ELR (cell line): ENCODE measurements around the gene LETM1.
A peak's percentile ranks its signal among the peaks of the same experiment; 100 is the strongest.

Experiments
- DNase-seq: peaks from one replicate; pipeline ENCODE4 v3.0.0-alpha.2; 2015; ENCODE audit warnings: low read depth

LETM1 gene

DNA sequence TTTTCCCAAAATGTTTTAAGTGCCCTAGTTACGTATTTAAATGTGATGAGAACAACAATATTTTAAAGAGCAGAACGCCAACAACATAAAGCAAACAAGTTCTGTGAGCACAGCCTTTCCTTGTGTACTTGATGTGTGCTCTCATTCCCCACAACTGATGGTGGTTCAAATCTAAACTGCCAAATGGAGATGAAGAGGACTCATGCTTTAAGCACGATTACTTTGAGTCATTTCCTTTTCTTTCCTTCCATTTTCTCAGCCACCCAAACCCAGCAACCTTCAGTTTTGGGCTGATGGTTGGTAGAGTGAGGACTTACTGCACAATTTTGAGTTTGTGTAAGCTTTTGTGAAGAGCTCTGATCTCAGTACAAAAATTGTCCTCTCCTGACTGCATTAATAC is 16.9 kb upstream of the LETM1 start:
- DNase-seq, result peak; percentile 91

DNA sequence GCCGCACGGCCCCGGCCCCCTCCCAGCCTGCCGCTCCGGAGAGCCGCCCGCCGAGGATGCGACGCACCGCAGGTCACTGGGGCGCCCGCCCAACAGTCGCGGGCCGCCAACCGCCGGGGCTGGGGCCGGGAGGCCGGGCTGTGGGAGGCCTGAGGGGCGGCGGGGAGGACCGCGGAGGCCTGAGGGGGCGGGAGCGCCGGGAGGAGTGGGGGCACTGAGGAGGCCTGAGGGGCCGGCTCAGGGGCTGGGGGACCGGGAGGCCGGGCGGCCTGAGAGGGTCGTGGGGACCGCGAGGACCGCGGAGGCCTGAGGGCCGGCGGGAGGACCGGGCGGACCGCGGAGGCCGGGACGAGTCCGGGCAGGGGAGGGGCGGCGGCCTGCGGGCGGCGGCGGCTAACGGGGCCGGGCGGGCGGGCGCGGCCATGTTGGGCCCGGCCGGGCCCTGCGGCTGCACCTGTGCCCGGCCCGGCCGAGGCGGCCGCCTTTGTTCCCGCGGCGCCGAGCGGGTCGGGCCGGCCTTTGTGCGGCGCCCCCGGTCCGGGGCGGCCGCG is 15.6 kb upstream of the LETM1 start:
- peak; percentile 42 for DNase-seq

DNA sequence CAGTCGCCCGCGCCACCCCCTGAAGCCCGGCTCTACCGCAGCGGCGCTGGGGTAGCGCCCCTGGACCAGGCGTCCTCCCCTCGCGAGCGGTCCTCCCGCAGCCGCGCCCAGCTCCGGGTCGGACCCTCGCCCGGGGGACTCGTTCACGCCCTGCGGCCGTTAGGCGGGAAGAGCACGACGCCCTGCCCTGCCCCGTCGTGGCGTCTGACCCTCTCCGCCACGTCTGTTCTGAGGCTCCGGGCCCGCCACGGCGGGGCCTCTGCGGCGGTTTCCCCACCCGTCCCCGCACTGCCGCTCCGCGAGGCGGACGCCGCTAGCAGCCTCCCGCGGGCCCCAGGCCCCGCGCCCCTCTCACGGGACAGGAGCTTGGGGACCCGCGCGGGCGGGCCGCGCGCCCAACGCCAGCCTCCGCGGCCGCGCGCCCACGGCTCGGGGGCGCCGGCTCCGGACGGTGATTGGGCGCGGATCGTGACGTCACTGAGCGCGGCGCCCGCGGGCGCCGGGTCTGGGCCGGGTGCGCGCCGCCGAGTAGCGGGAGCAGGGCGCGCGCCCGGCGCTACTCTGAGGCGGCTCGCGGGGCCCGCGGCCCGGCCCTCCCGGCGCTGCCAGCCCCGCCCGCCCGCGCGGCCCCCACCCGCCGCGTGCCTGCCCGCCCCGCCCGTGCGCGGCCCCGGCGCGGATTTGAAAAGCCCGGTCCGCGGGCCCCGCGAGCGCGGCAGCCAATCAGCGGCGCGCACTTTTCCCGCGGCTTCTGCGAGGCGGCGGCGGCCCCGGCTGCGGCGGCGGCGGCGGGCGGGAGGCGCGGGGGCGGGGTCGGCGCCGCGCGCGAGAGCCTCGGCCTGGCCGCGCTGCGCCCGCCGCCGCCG is 14.9 kb upstream of the LETM1 start, which contains the start of gene NSD2:
Gene NSD2 (plus strand): TSS at position 816 of the 866 bp plus-strand sequence. CDS start 29,262 bp downstream, outside the sequence.
- DNase-seq, result peak; percentile 89

DNA sequence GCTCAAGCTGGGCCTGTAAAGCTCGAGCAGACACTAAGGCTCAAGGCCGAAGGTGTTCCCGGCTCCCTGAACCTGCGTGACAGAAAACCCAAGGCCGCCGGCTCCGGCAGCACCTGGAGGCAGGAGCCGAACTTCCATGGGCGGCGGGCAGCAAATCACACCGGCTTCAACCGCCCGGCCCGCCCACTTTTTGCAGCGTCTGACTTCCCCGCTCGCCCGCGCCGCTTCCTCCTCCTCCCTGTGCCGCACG is 14.3 kb upstream of the LETM1 start:
- peak; percentile 87 for DNase-seq

DNA sequence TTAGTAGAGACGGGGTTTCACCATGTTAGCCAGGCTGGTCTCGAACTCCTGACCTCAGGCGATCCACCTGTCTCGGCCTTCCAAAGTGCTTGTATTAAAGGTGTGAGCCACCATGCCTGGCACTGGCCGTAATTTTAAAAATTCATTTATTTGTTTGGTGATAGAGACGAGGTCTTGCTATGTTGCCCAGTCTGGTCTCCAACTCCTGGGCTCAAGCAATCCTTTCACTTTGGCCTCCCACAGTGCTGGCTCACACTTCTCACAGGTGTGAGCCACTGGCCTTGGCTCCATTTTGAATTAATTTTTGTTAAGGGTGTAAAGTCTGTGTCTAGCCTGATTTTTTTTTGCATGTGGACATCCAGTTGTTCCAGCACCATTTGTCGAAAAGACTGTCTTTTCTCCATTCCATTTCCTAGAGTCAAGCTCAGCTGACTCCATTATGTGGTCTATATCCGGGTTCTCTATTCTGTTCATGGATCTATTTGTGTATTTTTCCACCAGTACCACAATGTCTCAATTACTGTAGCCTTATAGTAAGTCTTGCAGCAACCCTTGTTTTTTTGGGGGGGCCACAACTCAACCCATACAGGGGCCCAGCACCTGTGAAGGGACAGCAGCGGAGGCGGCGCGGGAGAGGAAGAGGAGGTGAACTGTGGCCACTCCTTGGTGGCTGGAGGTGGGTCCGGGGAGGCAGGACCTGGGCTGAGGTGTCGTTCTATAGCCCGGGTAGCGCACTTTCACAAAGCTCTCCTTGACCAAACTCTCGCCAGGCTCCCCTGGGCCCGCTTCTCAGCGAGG is 13.8 kb upstream of the LETM1 start:
- DNase-seq, result no peak

DNA sequence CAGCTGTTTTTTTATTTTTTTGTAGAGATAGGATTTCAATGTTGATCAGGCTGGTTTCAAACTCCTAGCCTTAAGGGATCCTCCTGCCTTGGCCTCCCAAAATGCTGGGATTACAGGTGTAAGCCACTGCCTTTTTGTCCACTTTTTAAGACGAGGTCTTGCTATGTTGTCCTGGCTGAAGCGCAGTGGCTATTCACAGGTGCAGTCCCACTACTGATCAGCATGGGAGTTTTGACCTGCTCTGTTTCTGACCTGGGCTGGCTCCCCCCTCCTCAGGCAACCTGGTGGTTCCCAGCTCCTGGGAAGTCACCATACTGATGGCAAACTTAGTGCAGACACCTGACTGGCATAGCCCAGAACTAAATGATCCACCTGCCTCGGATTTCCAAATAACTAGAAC is 13.0 kb upstream of the LETM1 start:
- DNase-seq, result no peak

DNA sequence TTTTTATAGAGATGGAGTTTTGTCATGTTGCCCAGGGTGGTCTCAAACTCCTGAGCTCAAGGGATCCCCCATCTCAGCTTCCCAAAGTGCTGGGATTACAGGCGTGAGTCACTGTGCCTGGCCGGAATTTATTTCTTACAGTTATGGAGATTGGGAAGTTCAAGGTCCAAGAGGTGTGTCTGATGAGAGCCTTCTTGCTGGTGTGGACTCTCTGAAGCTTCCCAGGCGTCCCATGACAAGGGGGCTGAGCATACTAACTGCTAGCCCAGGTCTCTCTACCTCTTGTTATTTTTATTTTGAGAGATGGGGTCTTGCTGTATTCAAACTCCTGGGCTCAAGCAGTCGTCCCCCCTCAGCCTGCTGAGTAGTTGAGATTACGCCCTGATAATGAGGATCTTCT is 12.3 kb upstream of the LETM1 start:
- DNase-seq, result no peak

DNA sequence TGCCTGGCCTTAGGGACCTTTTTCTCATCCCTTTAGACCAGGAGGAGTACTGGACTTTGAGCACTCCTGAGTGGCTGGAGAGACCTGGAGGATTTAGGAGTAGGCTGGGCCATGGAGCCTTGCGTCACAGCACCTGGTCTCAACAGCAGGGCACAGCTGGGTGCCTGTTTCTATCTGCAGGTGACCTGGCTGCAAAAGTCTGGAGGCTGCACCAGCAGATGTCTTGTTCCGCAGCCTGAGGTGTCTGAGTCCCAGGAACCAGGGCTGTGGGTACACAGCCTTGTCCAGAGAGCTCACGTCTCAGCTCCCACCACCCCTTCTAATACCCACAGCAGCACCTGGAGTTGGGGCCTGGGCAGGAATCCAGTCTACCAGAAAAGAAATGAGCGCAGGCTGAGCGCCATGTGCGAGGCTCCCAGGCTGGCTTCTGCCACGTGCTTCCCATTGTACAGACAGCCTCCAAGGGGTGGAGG is 10.3 kb upstream of the LETM1 start:
- no peak for DNase-seq

DNA sequence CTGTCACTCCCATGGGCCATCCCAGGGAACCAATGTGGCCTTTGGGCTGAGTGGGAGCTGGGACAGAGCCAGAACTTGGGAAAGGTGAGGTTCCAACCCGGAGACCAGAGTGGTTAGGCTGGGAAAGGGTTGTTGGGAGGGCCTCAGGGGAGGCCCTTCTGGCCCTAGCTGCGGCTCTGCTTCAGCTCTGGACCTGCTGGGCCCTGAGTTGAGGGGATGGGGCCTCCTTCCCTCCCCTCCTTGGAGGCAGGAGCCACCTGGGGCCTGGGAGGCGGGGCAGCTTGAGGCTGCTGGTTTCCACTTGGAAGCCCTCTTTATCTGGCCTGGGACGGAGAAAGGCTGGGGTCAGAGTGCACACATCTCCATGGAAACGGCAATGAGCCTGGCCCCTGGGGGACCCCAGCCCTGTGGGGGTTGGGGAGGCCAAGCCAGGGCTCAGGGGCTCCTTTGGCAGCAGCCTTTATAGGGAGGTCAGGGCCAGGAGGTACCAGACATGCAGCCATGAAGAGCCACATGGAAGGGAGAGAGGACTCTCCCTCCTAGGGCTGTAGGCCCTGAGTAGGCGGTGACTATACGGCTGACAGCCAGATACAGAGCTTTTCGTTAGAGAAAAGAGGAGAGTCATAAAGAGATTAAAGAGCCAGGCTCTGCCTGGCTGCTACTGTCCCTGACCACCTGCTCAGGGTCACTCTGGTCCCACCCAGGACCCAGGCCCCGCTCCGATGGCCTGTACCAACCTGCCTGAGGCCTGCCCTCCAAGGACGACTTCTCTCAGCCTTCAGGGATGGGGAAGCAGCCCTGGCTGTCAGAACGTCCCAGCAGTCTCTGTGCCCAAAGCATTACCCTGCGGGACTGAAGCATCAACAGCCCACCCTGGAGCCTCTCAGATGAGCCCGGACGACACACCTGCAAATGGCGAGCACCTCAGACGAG is 8.4 kb upstream of the LETM1 start:
- DNase-seq, result no peak

DNA sequence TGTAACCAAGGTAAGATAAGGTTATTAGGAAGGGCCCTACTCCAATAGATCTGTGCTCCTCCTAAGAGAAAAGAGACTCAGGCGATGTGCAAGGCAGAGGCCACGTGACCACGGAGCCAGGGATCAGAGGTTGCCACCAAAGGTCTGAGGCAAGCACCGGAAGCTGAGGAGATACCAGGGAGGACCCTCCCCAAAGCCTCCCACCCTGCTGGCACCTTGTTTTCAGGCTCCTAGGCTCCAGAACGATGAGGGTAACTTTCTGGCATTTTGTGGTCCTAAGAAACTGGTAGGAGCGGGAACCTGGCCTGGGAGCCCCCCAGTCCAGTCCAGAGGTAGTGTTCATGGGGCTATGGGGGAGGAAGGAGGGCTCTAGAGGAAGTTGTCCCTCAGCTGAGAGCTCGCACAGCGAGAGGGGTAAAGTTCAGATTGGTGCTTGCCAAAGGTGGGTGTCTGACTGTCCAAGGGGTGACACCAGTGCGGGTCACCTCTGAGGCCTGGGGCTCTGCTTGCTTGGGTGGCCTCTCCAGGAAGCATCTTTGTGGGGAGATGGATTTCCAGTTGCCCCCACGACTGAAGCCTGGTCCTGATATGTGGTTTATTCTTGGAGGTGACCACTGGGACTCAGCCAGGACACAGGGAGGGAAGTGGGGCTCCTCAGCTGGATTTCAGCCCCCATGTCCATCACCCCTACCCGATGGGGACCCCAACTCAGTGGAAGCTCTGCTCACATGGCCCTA is 7.5 kb upstream of the LETM1 start:
- no peak for DNase-seq

DNA sequence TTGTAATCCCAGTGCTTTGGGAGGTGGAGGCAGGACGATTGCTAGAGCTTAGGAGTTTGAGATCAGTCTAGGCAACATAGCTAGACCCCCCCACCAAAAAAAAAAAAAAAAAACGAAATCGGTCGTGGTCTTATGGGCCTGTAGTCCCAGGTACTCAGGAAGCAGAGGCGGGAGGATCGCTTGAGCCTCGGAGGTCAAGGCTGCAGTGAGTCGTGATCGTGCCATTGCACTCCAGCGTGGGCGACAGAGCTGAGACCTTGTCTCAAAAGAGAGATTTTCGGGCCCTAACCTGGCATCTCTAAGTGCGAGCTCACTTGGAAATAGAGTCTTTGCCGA is 7.0 kb upstream of the LETM1 start:
- DNase-seq, result no peak

DNA sequence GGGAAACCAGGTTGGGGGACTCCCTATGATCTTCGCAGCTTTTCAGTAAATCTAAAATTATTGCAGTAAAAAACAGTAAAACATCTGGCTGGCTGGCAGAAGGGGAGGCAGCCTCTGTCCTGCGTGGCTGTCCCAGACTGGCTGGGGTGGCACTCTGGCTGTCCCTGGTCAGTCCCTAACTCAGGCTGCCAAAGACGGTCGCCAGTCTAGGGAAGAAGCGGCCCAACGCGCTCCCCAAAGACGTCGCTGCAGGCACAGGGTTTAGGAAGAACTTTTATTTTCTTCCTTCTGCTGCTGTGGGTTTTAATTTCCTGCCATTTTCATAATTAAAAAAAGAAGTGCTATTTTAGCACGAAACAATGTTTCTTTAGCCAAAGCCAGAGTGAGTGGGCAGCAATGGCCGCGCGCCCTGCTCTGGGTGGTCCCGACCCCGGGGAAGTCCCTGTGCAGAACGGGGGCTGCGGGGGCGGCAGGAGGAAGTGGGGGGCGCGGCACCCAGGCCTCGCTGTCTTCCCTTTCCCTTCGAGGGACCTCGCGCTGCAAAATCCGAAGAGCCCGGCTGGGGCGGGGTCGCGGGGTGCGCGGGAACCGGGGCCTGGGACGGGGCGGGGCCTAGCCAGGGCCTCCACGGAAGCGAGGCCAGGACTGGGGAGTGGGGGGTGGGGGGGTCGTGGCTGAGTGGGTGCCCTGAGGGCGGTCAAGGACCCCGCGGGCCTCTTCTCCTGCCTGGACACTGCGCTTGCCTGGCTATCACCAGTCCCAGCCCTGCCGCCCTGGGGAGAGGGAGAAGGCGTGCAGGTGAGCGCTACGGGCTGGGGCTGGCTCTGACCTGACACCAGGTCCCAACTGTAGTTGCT is 6.3 kb upstream of the LETM1 start:
- no peak for DNase-seq

DNA sequence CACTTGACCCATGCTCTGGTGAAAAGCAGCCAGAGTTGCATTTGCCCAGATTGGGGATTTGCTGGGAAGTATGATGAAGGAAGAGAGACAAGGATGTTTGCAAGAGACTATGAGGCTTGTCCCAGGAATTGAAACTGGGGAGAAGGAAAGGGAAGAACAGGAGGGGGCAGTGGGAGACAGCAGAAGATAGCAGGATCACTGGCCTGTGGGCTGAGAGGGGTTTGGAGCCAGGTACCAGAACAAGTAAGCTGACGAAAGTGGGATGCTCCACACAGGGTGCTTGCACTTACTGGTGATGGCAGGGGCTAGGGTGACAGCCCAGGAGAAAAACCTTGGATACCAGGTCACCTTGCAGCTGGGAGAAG is 3.4 kb upstream of the LETM1 start:
- DNase-seq, result no peak

DNA sequence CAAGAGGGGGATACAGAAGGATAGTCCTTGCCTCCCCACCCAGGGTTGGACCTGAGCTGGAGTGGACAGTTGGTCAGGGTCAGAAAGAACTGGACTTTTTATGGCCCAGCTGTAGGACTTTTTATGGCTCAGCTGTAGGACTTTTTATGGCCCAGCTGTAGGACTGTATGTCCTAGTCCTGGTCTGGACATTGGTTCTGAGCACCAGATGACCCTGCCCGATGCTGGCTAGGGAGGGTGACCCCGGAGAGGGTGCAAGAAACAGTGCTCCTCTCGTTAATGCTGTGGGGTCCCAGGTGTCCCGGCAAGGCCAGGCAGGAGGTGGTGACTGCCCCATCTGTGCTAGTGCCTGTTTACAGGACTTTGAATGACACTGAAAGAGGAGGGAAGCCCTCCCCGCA is 2.0 kb upstream of the LETM1 start:
- DNase-seq, result no peak

DNA sequence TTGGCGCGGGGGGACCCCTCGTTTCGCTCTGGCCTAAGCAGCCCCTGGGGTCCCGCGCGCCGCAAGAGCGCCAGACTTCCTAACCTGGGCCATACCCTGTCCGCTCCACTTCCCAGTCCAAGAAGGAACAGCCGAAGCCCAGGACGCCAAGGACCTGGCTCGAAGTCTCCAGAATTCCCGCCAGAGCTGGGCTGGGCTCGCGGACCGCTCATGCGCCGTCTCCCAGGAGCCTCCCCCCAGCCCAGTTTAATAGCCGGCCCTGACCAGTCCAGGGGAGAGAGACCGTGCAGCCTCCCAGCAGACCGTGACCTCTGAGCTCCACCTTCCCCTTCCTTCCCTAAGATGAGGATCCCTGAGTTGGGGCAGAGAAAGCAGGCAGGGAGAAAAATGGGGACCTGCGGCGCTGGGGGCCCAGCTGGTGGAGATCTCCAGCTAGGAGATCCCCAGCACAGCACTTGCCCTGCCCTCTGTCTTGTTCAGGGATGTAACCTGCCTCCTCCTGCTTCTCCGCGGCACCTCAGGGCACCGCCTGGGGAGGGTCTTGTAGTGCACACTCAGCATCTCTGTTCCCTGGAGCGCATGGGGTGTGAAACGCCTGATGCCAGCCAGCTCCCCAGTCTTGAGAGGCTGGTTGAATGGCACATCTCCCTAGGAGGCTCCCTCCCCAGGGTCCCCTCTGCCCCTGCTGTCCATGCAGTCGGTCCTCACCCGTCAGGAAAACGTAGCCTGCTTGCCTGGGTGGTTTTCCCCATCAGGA is 1.2 kb upstream of the LETM1 start:
- DNase-seq, result peak; percentile 41

DNA sequence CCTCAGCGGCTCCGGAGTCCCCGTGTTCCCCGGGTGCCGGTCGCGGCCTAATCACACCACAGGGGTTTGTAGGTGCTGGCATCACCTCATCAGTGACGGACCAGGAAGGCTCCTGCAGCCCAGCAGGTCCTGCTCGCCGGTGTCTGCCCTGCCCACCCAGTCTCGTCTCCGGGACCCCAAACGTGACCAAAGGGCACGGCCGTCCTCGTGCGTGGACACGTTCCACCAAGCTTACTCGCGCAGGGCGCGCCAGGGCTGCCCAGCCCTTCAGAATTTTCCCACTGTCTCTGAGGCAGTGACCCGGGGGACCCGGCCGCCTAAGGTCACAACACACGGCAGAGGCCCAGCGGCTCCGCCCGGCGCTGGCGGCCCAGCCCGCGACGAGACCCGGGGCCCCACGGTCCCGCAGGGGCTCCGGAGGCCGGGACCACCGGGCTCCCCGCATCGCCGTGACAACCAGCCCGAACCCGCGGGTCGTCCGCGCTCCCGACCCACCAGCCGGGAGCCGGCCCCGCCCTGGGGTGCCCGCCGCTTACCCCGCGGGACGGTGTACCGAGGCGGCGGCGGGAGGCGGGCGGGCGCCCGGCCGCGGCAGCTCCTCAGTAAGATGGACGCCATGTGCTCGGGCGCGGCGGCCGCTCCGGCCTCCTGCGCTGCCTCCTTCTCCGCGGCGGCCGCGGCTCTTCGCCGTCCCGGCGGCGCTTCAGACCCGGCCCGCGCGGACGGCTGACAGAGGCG is 454 bp downstream of the LETM1 start:
- DNase-seq, result peak; percentile 34

DNA sequence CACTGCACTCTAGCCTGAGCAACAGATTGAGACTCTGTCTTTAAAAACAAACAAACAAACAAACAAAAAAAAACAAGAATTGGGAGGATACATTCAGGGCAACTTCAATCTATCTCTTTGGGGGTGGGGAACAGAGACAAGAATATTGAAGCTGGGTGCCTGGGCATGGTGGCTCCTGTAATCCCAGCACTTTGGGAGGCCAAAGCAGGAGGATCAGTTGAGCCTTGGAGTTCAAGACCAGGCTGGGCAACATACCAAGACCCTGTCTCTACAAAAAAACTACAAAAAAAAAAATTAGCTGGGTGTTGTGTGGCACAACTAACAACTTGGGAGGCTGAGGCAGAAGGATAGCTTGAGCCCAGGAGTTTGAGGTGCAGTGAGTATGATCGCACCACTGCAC is 1.2 kb downstream of the LETM1 start:
- DNase-seq, result no peak

DNA sequence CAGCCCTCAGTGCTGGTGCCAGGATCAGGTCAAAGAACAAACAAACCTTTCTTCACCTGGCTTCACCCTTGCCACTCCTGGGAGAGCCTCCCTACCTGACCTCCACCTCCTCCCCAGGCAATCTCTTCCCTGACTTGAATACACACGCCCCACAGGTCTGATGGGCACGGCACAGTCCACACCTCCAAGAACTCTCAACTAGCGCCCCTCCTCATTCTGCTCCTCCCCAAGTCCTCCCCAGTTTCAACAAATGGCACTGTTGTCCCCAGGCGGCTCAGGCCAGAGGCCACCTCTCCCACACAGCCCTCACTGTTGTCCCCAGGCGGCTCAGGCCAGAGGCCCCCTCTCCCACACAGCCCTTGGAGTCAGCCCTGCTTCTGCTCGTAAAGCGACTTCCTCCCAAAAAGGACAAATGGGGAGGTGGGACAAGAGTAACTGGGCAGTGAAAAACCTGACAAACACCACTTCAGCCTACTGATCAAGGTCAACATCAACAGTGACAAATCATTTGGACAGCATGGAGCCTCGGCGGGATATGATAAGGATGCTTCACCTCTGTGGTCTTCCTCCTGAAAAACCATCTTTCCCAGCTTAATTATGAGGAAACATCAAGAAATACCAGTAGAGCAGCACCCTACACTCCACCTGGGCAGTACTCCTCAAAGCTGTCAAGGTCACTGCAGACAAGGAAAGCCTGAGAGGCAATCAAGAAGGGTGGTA is 2.9 kb downstream of the LETM1 start:
- no peak for DNase-seq
